Measurements from ENCODE around the gene HECTD4. TPM values are rescaled to one million over a fixed set of nuclear protein-coding genes. Genes with fewer than 3 reads are reported as not detected.

HECTD4 gene
- total and polyA plus RNA-seq, 9 of the 15 experiments (the other 6 are each of a cell fraction or from before 2014, with no cell fraction given) = 3.5 to 33.3 (median 13.5) TPM

DNA sequence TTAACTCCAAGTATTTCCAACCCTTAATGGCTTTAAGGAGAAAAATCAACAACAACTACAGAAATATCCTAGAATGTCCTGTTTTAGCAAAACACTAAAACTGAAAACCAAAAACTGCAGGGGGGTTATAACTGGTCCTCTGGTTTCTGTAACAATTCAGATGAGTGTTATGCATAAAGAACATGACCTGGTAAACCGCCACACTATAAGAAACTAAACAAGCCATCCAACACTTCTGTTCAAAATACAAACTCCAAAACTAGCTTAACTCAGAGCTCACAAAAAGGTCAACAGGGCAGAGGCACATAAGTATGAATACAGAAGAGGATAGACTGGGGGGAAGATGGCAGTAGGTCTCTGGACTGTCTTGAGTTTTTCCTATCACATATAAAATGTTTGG is 38.0 kb downstream of the HECTD4 start (continued):
- TF ChIP-seq ZNF561 (CRISPR knock-in tag; conservative IDR thresholded peaks at IDR 0.05) (no peak), ERF (CRISPR knock-in tag; IDR thresholded peaks at IDR 0.05) (no peak), TCF3 (CRISPR knock-in tag; IDR thresholded peaks at IDR 0.05) (no peak), DNMT1 (IDR thresholded peaks at IDR 0.05) (no peak), ZKSCAN3 (CRISPR knock-in tag; IDR thresholded peaks at IDR 0.05) (no peak), KLF1 (tag; IDR thresholded peaks at IDR 0.05) (no peak), THRAP3 (IDR thresholded peaks at IDR 0.05; ENCODE audit: borderline replicate concordance) (no peak)

DNA sequence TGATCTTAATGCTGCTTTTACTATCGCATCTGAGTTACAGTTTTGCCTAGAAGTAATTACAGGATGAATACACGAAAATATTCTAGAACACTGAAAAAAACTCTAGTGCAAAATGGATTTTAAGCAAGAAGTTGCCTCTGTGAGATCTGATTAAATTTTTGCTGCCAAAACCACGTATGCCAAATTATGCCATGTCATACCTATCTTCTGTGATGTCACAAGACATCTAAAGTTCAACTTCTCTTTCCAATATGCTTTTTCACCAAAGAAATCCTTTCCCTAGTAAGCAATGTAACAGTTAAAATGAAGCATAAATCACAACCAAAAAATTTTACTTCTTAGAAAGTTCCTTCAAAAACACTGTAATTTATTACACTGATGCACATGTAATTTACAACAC is 39.6 kb downstream of the HECTD4 start:
- peaks cover 2% of the 10 kb centered on the region; the same call in 1 of the 2 replicates for H4K20me1 ChIP-seq (replicated peaks; ENCODE audit: control insufficient read depth, insufficient read depth, low read length)
- in situ Hi-C loops (cut with MboI) = no loop called here
- H3K9ac ChIP-seq (ENCODE audit: insufficient read depth in 1 of 2, low read depth in 2 of 2, low read length in 2 of 2) = no peak overlapping the region
- H3K27me3 ChIP-seq (ENCODE audit: control insufficient read depth in 2 of 2, insufficient read depth in 2 of 2, low read length in 2 of 2) = no peaks in the 10 kb centered on the region
- no peak overlapping the region for H3K4me3 ChIP-seq
- ChIA-PET CTCF (ENCODE audit: low intra/inter-chr PET ratio) (no interaction called here), POLR2A (interaction anchor here (1.2 kb wide), 1 partner anchor 15 kb away, joined by 3 read pairs; no protein-coding TSS in a partner anchor)
- no peaks in the 10 kb centered on the region for H3K9me1 ChIP-seq (ENCODE audit: control insufficient read depth, insufficient read depth, low read length)
- WGBS (ENCODE audit: insufficient coverage, low coverage, missing lambda C conversion rate) = 31% methylated on average over 3 of the region's 3 CpGs
- peak in 1 of 4 experiments; percentile 41 for DNase-seq (ENCODE audit: extremely low read depth in 1 of 4, low spot score in 3 of 4)
- H3K27ac ChIP-seq (ENCODE audit: extremely low read depth, low read depth, low read length) = no peak overlapping the region
- no TSS peak for BruUV-seq (replicated peaks)
- H3K79me2 ChIP-seq (ENCODE audit: control insufficient read depth, insufficient read depth, low read length) = peaks cover 71% of the 10 kb centered on the region
- H3K4me1 ChIP-seq (replicated peaks in 1 of 2; ENCODE audit: control insufficient read depth in 2 of 2, insufficient read depth in 2 of 2, low read length in 2 of 2) = peaks cover 8 to 11% of the 10 kb centered on the region in 2 experiments; a peak in 4 of 5 replicates
- no peak overlapping the region for H2AFZ ChIP-seq (ENCODE audit: low read depth, low read length)
- intact Hi-C loops (cut with micrococcal nuclease) = no loop called here
- ATAC-seq = no peak
- peak; percentile 74 for FAIRE-seq
- no peaks in the 10 kb centered on the region for H3K9me3 ChIP-seq (replicated peaks; ENCODE audit: control insufficient read depth, insufficient read depth, low read depth, low read length)
- H3K4me2 ChIP-seq (ENCODE audit: insufficient read depth, low read length) = no peak overlapping the region
- no peaks in the 10 kb centered on the region for H3K36me3 ChIP-seq (ENCODE audit: control insufficient read depth, insufficient read depth, low read length)
- TF ChIP-seq MAFK (IDR thresholded peaks at IDR 0.05; ENCODE audit: low read length) (peak; percentile 83), SMARCB1 (IDR thresholded peaks at IDR 0.05; ENCODE audit: insufficient read length, low read depth) (peak; percentile 80), BRCA1 (IDR thresholded peaks at IDR 0.05) (no peak), BRCA1 (CRISPR knock-in tag; IDR thresholded peaks at IDR 0.05) (no peak), CSDE1 (IDR thresholded peaks at IDR 0.05) (no peak), BACH1 (tag; IDR thresholded peaks at IDR 0.05) (peak; percentile 72; the same call in 1 of the 2 replicates), C11orf30 (IDR thresholded peaks at IDR 0.05; ENCODE audit: low read depth) (peak; percentile 88), WHSC1 (IDR thresholded peaks at IDR 0.05; ENCODE audit: low read length) (no peak), FOXP4 (CRISPR knock-in tag; IDR thresholded peaks at IDR 0.05; ENCODE audit: borderline replicate concordance) (no peak), CBFA2T2 (conservative IDR thresholded peaks at IDR 0.05) (no peak), MAFG (tag; conservative IDR thresholded peaks at IDR 0.05) (peak; percentile 98), BCL6 (CRISPR knock-in tag; IDR thresholded peaks at IDR 0.05) (no peak), NCOA1 (IDR thresholded peaks at IDR 0.05; ENCODE audit: low read depth) (0 out of 2 replicates have a peak, but pooled peaks have one; percentile 58), ZNF133 (CRISPR knock-in tag; IDR thresholded peaks at IDR 0.05) (no peak), POLR2H (tag; IDR thresholded peaks at IDR 0.05; ENCODE audit: low read depth) (0 out of 2 replicates have a peak, but pooled peaks have one; percentile 16), ETS2 (tag; IDR thresholded peaks at IDR 0.05; ENCODE audit: borderline replicate concordance, poor library complexity, severe bottlenecking) (no peak), PHB (CRISPR knock-in tag; IDR thresholded peaks at IDR 0.05) (no peak), ZNF143 (CRISPR knock-in tag; IDR thresholded peaks at IDR 0.05) (no peak)

Data from K562 (cell line).